Stimulated activated naive CD8-positive, alpha-beta T cell treated with anti-CD3 and anti-CD28 coated beads, Interleukin-15, amount 100 ng/mL, for 72 hours (primary cell): ENCODE measurements around the gene AOPEP.

Source experiments
- ATAC-seq: fragments of 150-1000 bp; cut with Tn5 transposase; 2 replicates; pipeline ENCODE4 v1.10.0; 2021; ENCODE audit warnings: mild to moderate bottlenecking, moderate library complexity
- DNase-seq, 2 donors: peaks; one replicate each; pipeline ENCODE4 v3.0.0; 2021 to 2022
- H3K27ac Mint-ChIP-seq, 2 donors: one replicate each; pipeline ENCODE4 v1.8.0; 2022; ENCODE audit warnings: mild to moderate bottlenecking in 2 of 2, mixed read lengths in 2 of 2, moderate library complexity in 2 of 2
- H3K27me3 Mint-ChIP-seq: one replicate; pipeline ENCODE4 v1.8.0; 2022; ENCODE audit warnings: mixed read lengths
- H3K4me1 Mint-ChIP-seq: one replicate; pipeline ENCODE4 v1.8.0; 2022; ENCODE audit warnings: mild to moderate bottlenecking, mixed read lengths
- H3K4me3 Mint-ChIP-seq, 2 donors: one replicate each; pipeline ENCODE4 v1.8.0; 2022; ENCODE audit warnings: mild to moderate bottlenecking in 2 of 2, mixed read lengths in 2 of 2, moderate library complexity in 1 of 2
- H3K9me3 Mint-ChIP-seq, 2 donors: one replicate each; pipeline ENCODE4 v1.8.0; 2022; ENCODE audit warnings: mixed read lengths in 2 of 2

Gene AOPEP

DNA sequence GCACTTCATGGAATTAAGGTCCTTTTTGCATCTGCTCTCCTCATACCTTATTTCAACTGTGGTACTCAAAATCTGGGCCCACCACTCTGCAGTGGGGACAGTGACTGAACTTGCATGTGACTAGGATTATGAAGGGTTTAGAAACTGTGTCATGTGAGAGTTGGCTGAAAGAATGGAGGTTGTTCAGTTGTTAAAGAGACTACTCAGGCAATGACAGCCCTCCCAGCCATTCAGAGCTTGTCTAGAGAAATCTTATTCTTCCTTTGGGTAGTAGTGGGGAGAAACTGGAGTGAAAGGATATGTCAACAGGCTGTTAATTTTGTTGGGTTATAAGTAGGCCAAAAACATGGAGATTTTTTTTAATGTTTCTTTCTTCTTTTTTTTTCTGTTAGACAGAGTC, 10.3 kb downstream of the AOPEP start:
- H3K27ac Mint-ChIP-seq: no peak overlapping the region
- DNase-seq (no peak), ATAC-seq (no peak)
- no peaks in the 10 kb centered on the region for H3K27me3 Mint-ChIP-seq
- no peaks in the 10 kb centered on the region for H3K9me3 Mint-ChIP-seq
- H3K4me3 Mint-ChIP-seq: no peak overlapping the region
- no peaks in the 10 kb centered on the region for H3K4me1 Mint-ChIP-seq

DNA sequence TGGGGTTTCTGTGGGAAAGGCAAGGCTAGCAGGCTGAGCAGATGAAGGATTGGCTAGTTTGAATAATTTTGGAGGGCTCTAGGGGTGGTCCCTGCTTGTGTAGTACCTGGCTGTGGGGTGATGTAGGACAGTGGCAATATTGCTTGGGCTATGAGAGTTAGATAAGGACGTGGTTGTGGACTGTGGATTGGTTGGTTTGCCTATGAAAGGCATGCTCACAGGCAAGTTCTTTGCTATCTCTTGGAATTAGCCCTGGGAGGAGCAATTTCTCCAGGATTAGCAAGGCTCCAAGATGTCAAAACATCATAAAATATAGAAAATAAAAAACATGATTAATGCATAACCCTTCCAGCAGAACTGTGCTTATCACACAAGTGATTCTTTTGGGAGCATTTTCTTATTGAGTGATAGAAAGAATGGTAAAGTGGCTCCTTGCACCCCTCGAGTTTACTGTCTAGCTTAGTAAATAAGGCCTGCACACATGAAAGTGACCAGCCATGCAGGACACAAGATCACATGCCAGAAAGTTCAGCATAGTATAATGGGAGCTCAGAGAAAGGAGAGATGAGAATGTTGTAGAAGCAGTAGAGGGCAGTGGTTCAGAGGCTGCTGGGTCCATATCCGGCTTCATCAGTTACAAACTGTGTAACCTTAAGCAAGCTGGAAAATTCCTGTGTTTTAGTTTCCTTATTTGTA, 13.8 kb downstream of the AOPEP start:
- DNase-seq (no peak), ATAC-seq (no peak)
- Mint-ChIP-seq H3K9me3 (peaks cover 0 to 8% of the 10 kb centered on the region in 2 donors), H3K4me3 (no peak overlapping the region), H3K27ac (no peak overlapping the region), H3K4me1 (no peaks in the 10 kb centered on the region), H3K27me3 (no peaks in the 10 kb centered on the region)

DNA sequence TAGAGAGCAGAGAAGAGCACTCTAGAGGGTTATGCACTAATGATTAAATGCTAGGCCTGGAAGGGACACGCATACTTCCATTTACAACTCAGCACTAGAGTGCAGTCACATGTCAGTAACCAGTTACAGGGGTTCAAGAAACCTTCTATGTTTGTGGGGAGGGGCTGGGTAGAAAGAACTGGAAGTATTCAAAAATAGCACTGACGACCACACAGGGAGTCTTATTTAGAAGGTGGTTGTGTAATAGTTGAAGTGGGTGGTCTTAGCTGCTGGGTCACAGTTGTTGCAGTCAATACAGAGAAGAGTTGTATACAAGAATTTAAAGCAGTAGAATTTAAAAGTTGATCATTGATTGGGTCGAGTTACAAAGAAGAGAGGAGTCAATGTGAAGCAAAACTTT, 15.4 kb downstream of the AOPEP start:
- DNase-seq: no peak
- ATAC-seq: no peak
- Mint-ChIP-seq H3K27me3 (no peaks in the 10 kb centered on the region), H3K9me3 (peaks cover 0 to 13% of the 10 kb centered on the region in 2 donors), H3K4me3 (no peak overlapping the region), H3K27ac (no peak overlapping the region), H3K4me1 (no peaks in the 10 kb centered on the region)

DNA sequence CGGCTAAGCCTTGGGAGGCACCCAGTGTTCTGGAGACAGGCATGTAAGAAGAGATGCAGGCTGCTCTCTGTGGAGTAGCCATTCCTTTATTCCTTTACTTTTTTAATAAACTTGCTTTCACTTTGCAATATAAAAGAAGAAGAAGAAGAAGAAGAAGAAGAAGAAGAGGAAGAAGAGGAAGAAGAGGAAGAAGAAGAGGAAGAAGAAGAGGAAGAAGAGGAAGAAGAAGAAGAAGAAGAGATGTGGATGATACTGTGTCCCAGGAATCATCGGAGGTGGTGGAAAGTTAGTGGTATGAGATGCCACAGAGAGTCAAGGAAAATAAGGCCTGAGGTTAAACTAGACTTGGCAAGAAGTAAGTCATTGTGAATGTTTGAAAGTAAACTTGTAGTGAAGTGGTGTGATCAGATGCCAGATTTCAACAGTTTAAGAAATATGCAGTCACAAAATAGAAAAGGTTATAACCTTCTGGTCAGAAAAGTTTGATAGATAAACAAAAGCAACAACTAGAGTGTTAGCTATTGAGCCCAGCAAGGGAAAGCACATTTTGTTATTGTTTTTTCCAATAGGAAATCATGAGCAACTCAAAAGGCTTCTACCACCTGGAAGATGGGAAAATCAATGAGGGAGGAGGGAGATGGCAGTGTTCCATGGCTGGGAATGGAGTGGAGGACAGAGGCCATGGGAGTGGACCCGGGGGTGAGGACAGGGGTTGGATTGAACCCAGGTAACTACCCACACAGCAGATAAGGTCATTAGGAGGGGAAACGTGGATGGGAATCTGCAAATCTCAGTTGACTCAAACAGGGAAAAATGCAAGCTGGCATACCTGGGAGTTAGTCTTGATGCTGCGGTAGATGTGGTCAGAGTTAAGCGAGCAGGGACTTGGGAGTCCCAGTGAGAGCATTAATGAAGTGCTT, 16.8 kb downstream of the AOPEP start:
- DNase-seq: no peak
- Mint-ChIP-seq H3K27ac (no peak overlapping the region), H3K4me3 (no peak overlapping the region), H3K9me3 (peaks cover 4 to 15% of the 10 kb centered on the region in 2 donors), H3K4me1 (no peaks in the 10 kb centered on the region), H3K27me3 (no peaks in the 10 kb centered on the region)
- no peak for ATAC-seq

DNA sequence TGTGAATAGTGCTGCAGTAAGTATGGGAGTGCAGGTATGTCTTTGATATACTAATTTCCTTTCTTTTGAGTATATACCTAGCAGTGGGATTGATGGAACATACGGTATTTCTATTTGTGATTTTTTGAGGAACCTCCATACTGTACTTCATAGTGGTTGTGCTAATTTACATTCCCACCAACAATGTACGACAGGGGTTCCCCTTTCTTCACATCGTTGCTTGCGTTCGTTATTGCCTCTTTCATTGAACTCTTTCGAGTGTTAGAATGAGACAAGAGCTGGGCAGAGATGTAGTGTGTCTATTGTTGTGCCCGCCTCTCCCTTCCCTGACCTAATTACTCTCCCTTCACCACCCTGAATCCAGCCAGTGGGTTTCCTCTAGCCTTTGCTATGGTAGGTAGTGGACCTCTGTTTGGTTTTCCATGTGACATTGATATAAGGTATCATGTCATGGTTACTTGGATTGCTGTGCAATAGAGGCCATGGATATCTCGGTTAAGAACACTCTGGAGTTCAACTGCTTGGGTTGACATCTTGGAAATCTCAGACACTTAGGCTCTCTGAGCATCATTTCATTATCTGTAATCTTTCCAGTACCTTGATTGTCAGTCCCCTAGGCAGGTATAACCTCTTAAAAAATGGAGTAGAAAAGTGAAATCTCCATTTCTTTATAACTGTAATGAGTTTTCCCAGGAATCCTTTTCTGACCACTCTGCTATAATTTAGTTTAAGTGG, 19.5 kb downstream of the AOPEP start:
- ATAC-seq: no peak
- no peak overlapping the region for H3K27ac Mint-ChIP-seq
- no peak for DNase-seq
- H3K4me1 Mint-ChIP-seq: no peaks in the 10 kb centered on the region
- no peaks in the 10 kb centered on the region for H3K27me3 Mint-ChIP-seq
- H3K9me3 Mint-ChIP-seq: peaks cover 11 to 32% of the 10 kb centered on the region in 2 donors
- H3K4me3 Mint-ChIP-seq: no peak overlapping the region

DNA sequence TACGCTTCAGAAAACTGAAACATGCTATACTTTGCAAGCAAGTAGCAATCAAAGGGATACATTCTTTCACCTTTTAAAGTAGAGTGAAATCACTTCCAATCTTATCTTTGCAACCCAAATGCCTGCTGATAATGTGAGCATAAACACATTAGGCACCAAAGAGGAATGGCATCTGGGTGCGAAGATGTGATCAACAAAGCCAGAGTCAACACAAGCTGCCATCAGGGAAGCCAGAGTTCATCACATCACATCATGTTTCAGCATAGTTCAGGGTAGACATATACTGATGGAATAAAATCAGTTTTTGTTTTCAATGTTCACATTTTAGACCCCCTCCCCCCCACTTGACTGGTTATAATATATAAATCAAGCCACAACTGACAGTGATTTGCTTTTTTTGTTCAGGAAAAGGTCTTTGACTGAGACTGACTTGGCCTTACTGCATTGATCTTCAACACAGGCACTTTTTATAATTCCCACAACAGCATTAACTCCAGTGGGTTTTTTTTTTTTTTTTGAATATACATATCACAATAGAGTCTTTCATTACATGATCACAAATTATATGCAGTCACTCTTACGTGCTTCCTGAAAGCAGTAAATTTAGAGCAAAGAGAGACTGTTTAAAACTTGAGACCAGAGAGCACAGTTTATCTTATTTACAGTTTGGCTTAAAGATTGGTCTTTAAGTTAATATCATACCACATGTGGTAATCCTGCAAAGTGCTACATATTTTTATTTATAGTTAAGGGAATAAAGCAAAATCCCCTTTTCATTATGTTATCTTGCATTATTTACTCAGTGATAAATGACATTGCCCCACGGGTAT, 20.3 kb downstream of the AOPEP start:
- Mint-ChIP-seq H3K4me1 (no peaks in the 10 kb centered on the region), H3K27ac (no peak overlapping the region), H3K4me3 (no peak overlapping the region), H3K9me3 (peaks cover 11 to 32% of the 10 kb centered on the region in 2 donors), H3K27me3 (no peaks in the 10 kb centered on the region)
- no peak for DNase-seq
- no peak for ATAC-seq

DNA sequence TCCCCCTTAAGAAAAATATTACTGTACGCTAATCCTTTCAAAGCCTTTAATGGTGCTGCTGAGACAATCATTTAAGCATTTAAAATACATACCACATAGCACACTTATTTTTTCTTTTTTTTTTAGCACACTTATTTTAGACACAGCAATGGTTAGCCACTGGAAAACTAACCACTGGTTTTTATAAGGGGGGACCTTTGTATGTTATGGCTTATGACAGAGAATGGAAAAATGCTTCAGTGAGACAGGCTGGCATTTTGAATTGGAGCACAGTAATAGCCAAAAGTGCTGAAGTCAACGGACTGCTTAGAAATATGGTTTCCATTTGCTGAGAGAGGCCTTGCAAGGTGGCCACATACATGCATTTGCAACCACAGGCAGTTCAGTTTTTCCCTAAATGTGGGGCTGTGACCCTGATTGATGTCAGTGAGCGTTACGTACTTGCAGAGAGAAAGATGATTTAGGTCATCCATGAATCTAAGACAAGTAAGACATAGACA, 28.5 kb downstream of the AOPEP start:
- H3K4me3 Mint-ChIP-seq: no peak overlapping the region
- no peaks in the 10 kb centered on the region for H3K27me3 Mint-ChIP-seq
- no peak overlapping the region for H3K27ac Mint-ChIP-seq
- no peaks in the 10 kb centered on the region for H3K4me1 Mint-ChIP-seq
- no peak for ATAC-seq
- DNase-seq: no peak
- peaks cover 0 to 10% of the 10 kb centered on the region in 2 donors for H3K9me3 Mint-ChIP-seq

DNA sequence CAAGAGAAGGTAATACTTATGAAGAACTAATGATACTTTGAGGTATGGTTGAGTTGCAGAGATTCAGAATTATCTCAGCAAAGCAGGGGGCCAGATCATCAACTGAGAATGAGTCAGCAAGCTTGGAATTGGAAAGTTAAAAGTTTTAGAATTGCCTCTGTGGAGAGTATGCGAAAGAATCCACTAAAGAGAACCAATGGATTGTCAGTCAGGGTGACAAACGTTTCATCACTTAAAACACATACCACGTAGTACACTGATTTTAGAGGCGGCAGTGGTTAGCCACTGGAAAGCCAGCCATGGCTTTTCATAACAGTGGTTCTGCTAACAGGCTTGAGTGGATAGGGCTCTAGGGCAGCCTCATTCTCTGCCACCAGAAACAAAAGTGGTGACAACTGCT, 30.7 kb downstream of the AOPEP start:
- no peak overlapping the region for H3K4me3 Mint-ChIP-seq
- no peak for DNase-seq
- ATAC-seq: no peak

DNA sequence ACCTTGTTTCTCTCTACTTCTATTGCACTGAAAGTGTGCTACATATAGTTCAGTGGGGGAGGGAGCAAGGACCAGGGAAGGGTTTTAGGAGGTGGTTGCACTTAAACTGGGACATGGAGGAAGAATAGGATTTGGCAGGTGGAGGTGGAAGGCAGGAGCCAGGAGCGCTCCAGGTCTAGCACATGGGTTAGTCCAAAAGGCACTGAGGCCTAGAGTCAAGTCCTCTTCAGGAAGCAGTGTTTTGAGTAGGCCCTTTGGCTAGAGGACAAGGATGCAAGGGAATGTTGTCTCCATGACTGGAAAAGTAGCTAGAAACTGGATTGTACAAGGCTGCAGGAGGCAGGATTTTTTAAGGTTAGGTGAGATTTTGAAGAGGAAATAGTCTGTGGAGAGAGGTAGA, 31.5 kb downstream of the AOPEP start:
- Mint-ChIP-seq H3K4me1 (peaks cover 10% of the 10 kb centered on the region), H3K27ac (no peak overlapping the region), H3K4me3 (no peak overlapping the region), H3K27me3 (no peaks in the 10 kb centered on the region), H3K9me3 (peaks cover 0 to 8% of the 10 kb centered on the region in 2 donors)
- ATAC-seq: no peak
- no peak for DNase-seq

More for the DNA sequence above, 30.7 kb downstream of the AOPEP start:
- Mint-ChIP-seq H3K4me1 (peaks cover 10% of the 10 kb centered on the region), H3K9me3 (peaks cover 0 to 8% of the 10 kb centered on the region in 2 donors), H3K27ac (no peak overlapping the region), H3K27me3 (no peaks in the 10 kb centered on the region)

DNA sequence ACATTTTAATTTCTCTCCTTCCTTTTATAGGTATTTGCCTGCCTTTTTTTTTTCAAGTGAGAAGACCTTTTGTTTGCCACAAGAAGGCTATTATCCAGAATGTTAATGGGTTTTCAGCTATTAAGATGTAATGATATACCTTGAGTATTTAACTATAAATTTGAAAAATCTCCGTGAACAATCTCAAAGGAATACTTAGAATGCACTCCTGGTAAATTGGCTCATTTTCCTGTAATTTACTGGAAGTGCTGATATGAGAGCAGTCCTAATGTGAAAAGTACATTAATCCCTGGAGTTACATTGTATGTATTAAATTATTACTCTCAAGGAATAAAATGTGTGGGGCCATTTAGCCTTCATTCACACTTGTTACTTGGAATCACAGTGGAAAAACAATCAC, 32.4 kb downstream of the AOPEP start:
- H3K4me1 Mint-ChIP-seq: peaks cover 10% of the 10 kb centered on the region

DNA sequence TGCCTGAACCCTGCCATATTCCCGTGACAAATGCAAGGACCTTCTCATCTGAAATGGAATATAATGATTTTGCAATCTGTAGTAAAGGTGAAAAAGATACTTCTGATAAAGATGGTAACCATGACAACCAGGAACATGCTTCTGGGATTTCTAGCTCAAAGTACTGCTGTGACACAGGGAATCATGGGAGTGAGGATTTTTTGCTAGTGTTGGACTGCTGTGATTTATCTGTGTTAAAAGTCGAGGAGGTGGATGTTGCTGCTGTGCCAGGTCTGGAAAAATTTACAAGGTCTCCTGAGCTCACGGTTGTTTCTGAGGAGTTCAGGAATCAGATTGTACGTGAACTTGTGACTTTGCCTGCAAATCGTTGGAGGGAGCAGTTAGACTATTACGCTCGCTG, 33.5 kb downstream of the AOPEP start:
- Mint-ChIP-seq H3K4me3 (no peak overlapping the region), H3K4me1 (peaks cover 10% of the 10 kb centered on the region), H3K27ac (no peak overlapping the region), H3K27me3 (no peaks in the 10 kb centered on the region), H3K9me3 (peaks cover 0 to 8% of the 10 kb centered on the region in 2 donors)
- ATAC-seq: no peak
- no peak for DNase-seq

More for the DNA sequence above, 32.4 kb downstream of the AOPEP start:
- DNase-seq (no peak), ATAC-seq (no peak)
- peaks cover 0 to 8% of the 10 kb centered on the region in 2 donors for H3K9me3 Mint-ChIP-seq
- no peaks in the 10 kb centered on the region for H3K27me3 Mint-ChIP-seq
- H3K27ac Mint-ChIP-seq: no peak overlapping the region
- no peak overlapping the region for H3K4me3 Mint-ChIP-seq

DNA sequence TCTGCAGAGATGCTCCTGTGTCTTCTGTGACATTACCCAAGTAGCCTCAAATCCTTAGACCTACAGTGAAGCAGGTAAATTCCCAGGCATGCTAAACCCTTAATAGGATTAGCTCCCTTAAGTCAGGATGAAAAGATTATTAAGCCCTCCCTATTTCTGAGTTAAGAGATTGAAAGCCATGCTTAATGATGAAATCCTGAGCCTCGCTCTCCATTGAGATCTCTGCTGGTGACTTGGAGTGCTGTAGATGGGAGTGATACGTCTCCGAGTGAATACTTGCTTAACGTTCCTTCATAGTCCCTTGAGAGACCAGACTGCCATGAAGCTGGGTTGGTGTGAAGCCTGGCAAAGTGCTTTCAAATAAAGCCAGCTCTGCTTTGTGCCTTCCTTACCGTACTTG, 34.2 kb downstream of the AOPEP start:
- H3K9me3 Mint-ChIP-seq: peaks cover 0 to 2% of the 10 kb centered on the region in 2 donors
- H3K4me3 Mint-ChIP-seq: no peak overlapping the region
- ATAC-seq (no peak), DNase-seq (no peak)
- no peaks in the 10 kb centered on the region for H3K27me3 Mint-ChIP-seq
- H3K4me1 Mint-ChIP-seq: peaks cover 10% of the 10 kb centered on the region
- no peak overlapping the region for H3K27ac Mint-ChIP-seq

DNA sequence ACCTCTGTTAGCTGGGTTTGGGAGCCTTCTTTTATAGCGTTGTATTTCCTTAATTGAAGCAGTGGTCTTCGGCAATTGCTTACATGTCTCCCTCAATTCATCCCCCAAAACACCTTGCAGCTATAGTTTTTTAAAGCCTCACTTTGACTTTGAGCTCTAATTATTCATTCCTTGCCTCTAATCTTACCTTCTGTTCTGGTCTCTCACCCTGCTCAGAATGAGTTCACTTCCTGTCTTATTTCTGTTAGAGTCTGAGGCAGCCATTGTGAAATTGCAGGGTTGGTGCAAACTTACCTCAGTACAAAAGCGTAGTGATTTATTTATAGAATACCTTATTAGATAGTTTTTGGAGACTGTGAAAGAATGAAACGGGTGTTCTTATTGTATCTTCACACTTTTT, 35.0 kb downstream of the AOPEP start:
- DNase-seq (no peak), ATAC-seq (no peak)
- no peak overlapping the region for H3K27ac Mint-ChIP-seq
- H3K4me3 Mint-ChIP-seq: no peak overlapping the region
- peaks cover 10% of the 10 kb centered on the region for H3K4me1 Mint-ChIP-seq
- no peaks in the 10 kb centered on the region for H3K9me3 Mint-ChIP-seq
- no peaks in the 10 kb centered on the region for H3K27me3 Mint-ChIP-seq

DNA sequence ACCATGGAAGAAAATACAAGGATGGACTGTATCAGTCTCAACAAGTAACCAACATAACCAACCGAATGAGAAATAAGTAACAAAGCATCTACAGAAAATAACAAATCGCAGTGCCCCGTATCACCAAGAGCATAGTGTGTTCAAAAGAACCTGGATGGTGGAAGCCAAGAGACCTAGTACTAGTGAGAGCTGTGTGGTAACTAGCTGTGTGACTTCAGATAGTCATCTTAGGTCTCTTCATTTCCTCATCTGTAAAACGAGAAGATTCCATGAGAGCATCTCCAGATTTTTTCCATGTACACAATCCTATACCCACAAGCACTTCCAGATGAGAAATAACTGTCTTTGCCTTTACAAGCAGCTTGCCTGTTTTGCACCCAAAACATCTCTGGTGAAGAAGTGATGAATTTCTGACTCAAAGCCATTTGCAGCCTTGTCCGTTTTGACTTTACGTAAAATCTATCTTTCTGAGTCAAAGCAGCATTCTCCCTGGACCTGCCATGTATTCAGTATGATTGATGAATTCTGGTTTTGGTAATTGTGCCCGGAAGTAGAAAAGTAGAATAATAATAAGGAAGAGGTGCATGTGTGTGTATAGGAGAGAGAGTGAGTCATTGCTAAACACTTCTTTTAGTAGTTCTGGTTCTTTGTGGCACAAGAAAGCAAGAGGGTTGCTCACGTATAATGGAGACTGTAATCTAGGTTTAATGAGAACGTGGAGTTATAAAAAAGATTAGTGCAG, 41.0 kb downstream of the AOPEP start:
- ATAC-seq (no peak), DNase-seq (no peak)
- H3K9me3 Mint-ChIP-seq: no peaks in the 10 kb centered on the region
- no peaks in the 10 kb centered on the region for H3K27me3 Mint-ChIP-seq
- H3K4me3 Mint-ChIP-seq: no peak overlapping the region
- no peak overlapping the region for H3K27ac Mint-ChIP-seq
- H3K4me1 Mint-ChIP-seq: peaks cover 11% of the 10 kb centered on the region
